Measurements from ENCODE around the gene SMKR1. TPM values are rescaled to one million over a fixed set of nuclear protein-coding genes. Genes with fewer than 3 reads are reported as not detected.

Gene SMKR1
- total and polyA plus RNA-seq, 9 of the 15 experiments (the other 6 are each of a cell fraction or from before 2014, with no cell fraction given): 0.58 to 1.8 (median 0.93) TPM; not detected in 1

DNA sequence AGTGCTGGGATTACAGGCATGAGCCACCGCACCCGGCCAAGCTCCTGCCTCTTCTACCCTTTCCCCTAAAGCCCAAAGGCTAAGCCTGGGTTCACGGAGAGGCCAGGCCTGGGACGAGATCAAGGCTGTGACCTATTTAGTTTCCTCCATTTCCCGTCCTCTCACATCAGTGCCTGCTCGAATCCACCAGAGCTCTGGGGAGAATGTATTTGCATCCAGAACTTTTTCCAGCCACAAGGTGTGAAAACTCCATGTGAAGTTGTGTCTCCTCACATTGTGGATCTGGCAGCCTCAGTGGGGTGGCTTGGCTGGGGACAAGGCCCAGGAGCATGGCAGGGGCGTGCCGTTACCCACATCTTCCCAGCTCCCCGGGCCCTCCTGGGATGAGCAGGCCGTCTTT lies 38.0 kb downstream of the SMKR1 start:
- no peak for DNase-seq (ENCODE audit: extremely low read depth in 1 of 4, low spot score in 3 of 4)
- Histone ChIP-seq H3K79me2 (ENCODE audit: control insufficient read depth, insufficient read depth, low read length) (no peaks in the 10 kb centered on the region), H3K9me1 (ENCODE audit: control insufficient read depth, insufficient read depth, low read length) (no peaks in the 10 kb centered on the region), H3K9ac (ENCODE audit: insufficient read depth in 1 of 2, low read depth in 2 of 2, low read length in 2 of 2) (no peak overlapping the region), H3K4me1 (replicated peaks in 1 of 2; ENCODE audit: control insufficient read depth in 2 of 2, insufficient read depth in 2 of 2, low read length in 2 of 2) (no peaks in the 10 kb centered on the region; a peak in 1 of 5 replicates), H4K20me1 (replicated peaks; ENCODE audit: control insufficient read depth, insufficient read depth, low read length) (no peaks in the 10 kb centered on the region), H3K9me3 (replicated peaks; ENCODE audit: control insufficient read depth, insufficient read depth, low read depth, low read length) (no peaks in the 10 kb centered on the region), H3K27me3 (ENCODE audit: control insufficient read depth in 2 of 2, insufficient read depth in 2 of 2, low read length in 2 of 2) (peaks cover 28 to 52% of the 10 kb centered on the region in 2 experiments; a peak in 4 of 5 replicates), H2AFZ (ENCODE audit: low read depth, low read length) (no peak overlapping the region), H3K36me3 (ENCODE audit: control insufficient read depth, insufficient read depth, low read length) (no peaks in the 10 kb centered on the region), H3K4me2 (ENCODE audit: insufficient read depth, low read length) (no peak overlapping the region), H3K27ac (ENCODE audit: extremely low read depth, low read depth, low read length) (no peak overlapping the region), H3K4me3 (no peak overlapping the region)
- 7% methylated on average over 10 of the region's 10 CpGs for WGBS (ENCODE audit: insufficient coverage, low coverage, missing lambda C conversion rate)
- POLR2A ChIA-PET: interaction anchor here (0.6 to 1.0 kb wide), 2 partner anchors 8 to 12 kb away, joined by 3 to 4 read pairs; no protein-coding TSS in a partner anchor
- TF ChIP-seq PHB (CRISPR knock-in tag; IDR thresholded peaks at IDR 0.05) (no peak), MAFK (IDR thresholded peaks at IDR 0.05; ENCODE audit: low read length) (no peak), ZNF41 (CRISPR knock-in tag; conservative IDR thresholded peaks at IDR 0.05) (no peak), SMARCA4 (IDR thresholded peaks at IDR 0.05) (no peak), TCF7L2 (IDR thresholded peaks at IDR 0.05; ENCODE audit: low read depth, low read length) (no peak), THRA (IDR thresholded peaks at IDR 0.05) (no peak), U2AF2 (optimal IDR thresholded peaks at IDR 0.05; ENCODE audit: low read depth, low read length) (no peak), ZNF830 (CRISPR knock-in tag; IDR thresholded peaks at IDR 0.05) (no peak)
- TF ChIP-seq, protein P1, sequence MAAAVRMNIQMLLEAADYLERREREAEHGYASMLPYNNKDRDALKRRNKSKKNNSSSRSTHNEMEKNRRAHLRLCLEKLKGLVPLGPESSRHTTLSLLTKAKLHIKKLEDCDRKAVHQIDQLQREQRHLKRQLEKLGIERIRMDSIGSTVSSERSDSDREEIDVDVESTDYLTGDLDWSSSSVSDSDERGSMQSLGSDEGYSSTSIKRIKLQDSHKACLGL (CRISPR knock-in tag; IDR thresholded peaks at IDR 0.05; ENCODE audit: borderline replicate concordance, poor library complexity, severe bottlenecking): no peak
- TF ChIP-seq, protein P2, sequence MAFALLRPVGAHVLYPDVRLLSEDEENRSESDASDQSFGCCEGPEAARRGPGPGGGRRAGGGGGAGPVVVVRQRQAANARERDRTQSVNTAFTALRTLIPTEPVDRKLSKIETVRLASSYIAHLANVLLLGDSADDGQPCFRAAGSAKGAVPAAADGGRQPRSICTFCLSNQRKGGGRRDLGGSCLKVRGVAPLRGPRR (CRISPR knock-in tag; IDR thresholded peaks at IDR 0.05): no peak
- ATAC-seq: no peak
- intact Hi-C loops (cut with micrococcal nuclease) (no loop called here), in situ Hi-C loops (cut with MboI) (no loop called here)
- FAIRE-seq: no peak
- CTCF ChIA-PET (ENCODE audit: low intra/inter-chr PET ratio): no interaction called here
- no TSS peak for BruUV-seq (replicated peaks)
